Spleen (tissue), 7 donors: ENCODE data around the gene TMEM144.

Source experiments
- CTCF ChIP-seq, 11 experiments: fragments of 200-600 bp in 7 of 11; fragments of 450-650 bp in 4 of 11; sonication (generic) in 4 of 11; IDR thresholded peaks in 8 of 11; conservative IDR thresholded peaks in 3 of 11; 1 replicate in 7 of 11; 2 replicates in 4 of 11; pipeline versions ENCODE4 v1.4.0 to v1.8.0; 2016 to 2021; ENCODE audit warnings: antibody characterized with exemption in 11 of 11, inconsistent platforms in 4 of 11, mild to moderate bottlenecking in 1 of 11
- POLR2A ChIP-seq, 3 donors: fragments of 450-650 bp; IDR thresholded peaks; one replicate each; pipeline ENCODE4 v1.5.1; 2017; ENCODE audit warnings: antibody characterized with exemption in 3 of 3, mild to moderate bottlenecking in 1 of 3
- POLR2AphosphoS5 ChIP-seq, 3 donors: sonication (generic); formaldehyde crosslinking; IDR thresholded peaks; one replicate each; pipeline ENCODE4 v1.5.1; 2017; ENCODE audit warnings: antibody characterized with exemption in 3 of 3
- donor health status: DM: no; HTN: no; CAD: no; lungs with moderate emphysema.
- donor health status: DM: no; HTN: no; CAD: no.
- donor health status: DM: no; HTN: no; CAD: no.

DNA sequence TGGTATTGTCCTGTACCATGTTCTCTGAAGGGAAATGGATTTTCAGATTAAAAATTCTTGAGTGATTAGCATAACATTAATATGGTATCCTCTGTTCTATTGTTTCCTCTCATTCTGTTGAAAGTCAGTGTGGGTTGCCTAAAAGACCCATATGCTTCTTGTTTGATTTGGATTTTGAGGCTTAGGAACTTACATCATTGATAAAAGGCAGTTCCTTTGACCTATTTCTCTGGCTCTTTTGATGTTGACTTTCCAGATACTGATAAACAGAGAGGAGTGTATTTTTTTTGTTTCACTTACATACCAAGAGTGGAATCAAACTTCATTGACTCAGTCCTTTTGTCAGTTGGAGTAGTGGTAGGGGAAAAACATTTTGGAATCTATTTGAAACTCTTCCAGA is 32.8 kb downstream of the TMEM144 start:
- TF ChIP-seq POLR2AphosphoS5 (IDR thresholded peaks at IDR 0.05) (no peak), CTCF (IDR thresholded peaks at IDR 0.05 in 8 of 11, conservative IDR thresholded peaks at IDR 0.05 in 3 of 11) (no peak), POLR2A (IDR thresholded peaks at IDR 0.05) (no peak)
